ENCODE data around the gene M1AP.

M1AP gene

GRCh38 chr2:74512744-74513604, 135.2 kb downstream of the M1AP start:
- no peak for DNase-seq (ENCODE audit: low read depth, low spot score)
- H3K27ac ChIP-seq: no peak overlapping the region

DNA sequence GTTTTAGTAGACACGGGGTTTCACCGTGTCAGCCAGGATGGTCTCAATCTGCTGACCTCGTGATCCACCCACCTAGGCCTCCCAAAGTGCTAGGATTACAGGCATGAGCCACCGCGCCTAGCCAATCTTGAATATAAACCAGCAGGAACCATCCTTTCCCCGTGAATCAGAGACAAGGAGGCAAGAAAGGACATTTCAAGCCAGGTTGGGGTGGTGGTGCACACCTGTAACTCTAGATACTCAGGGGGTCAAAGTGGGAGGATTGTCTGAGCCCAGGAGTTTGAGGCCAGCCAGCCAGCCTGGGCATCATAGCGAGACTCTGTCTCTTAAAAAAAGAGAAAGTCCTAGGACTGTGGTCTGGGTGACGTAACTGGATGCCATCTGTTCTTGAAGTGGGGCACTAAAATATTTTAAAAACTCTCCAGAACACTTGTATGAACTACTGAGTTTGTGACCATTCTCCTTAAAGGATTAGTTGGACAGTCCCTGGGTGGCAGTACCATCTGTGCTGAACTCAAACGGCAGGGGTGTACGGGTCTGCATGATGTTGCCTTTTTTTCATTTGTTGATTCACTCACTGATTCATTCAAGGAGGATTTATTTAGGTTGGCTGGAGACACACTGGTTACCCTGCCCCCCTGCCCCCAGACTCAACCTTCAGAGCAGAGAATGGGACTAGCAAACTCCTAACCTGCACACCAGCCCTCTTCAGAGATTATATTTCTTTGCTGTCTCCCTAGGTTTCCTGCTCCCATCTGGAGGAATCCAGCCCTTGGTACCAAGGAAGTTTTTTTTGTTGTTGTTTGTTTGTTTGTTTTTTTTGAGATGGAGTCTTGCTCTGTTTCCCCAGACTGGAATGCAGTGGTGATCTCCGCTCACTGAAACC, 136.8 kb downstream of the M1AP start:
- no peak for DNase-seq (ENCODE audit: low read depth, low spot score)
- H3K27ac ChIP-seq: no peak overlapping the region

GRCh38 chr2:74510272-74510671, 137.9 kb downstream of the M1AP start:
- H3K27ac ChIP-seq: no peak overlapping the region
- no peak for DNase-seq (ENCODE audit: low read depth, low spot score)

DNA sequence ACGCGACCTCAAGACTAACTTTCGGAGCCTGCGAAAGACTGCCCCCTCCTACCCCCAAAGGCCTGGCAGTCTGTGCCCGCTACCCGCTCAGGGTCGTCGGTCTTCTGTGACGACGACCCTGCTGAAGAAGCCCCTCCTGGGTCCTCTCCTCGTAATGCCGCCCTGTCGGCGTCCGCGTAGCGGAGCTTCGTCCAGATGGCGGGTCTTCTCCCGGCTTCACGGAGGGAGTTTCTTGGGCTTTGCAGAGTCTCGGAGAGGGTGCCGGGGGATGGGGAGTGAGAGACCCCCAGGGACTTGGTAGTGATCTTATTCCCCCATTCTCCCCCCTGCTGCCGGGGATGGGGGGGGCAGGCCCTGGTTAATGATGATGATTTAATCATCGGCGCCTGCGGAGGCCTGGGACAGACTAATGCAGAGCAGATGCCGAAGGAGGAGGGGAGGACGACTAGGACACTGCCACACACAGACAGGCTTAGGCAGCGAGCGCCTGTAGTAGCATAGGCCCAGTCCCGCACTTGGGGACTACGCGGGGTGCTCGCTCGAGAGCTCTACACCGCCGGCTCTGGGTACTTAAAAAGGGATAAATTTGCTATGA, 140.1 kb downstream of the M1AP start:
- no peak for DNase-seq (ENCODE audit: low read depth, low spot score)
- peak overlapping the region; percentile 98 for H3K27ac ChIP-seq

Measured in epithelial cell of prostate (primary cell).